ENCODE data around the gene CECR2. TPM values are rescaled to one million over a fixed set of nuclear protein-coding genes. Genes with fewer than 3 reads are reported as not detected.

Gene CECR2
- total and polyA plus RNA-seq, 2 of the 8 experiments (the other 6 are each of a cell fraction or from before 2014, with no cell fraction given) = 18.3 to 123 TPM

DNA sequence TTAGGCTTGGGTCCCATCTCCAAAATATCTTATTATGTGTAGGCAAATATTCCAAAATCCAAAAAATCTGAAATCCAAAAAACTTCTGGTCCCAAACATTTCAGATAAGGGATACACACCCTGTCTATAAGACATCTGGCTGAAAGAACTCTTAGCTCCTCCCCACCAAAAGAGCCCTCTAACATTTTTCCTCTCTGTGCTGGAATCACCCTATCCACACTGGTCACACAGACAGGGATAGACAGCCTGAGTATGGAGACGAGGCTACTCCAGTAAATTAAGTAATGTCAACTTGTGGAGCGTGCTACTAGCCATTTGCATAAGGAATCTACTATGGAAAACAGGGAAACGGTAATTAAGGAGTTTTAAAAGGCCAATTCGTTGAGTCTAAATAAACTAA, 234.4 kb downstream of the CECR2 start:
- Histone ChIP-seq H4K5ac (ENCODE audit: insufficient read length, low read depth, low read length) (no peak overlapping the region), H2AFZ (ENCODE audit: low read length) (no peak overlapping the region), H3K14ac (ENCODE audit: insufficient read length) (no peak overlapping the region), H3K79me2 (ENCODE audit: control insufficient read depth in 1 of 2, insufficient read depth in 2 of 2, low read length in 2 of 2) (0 out of 4 replicates have a peak, but pooled peaks cover 0 to 6% of the 10 kb centered on the region in 2 experiments), H2BK5ac (ENCODE audit: low read depth, low read length) (no peak overlapping the region), H3K27me3 (replicated peaks in 1 of 4; ENCODE audit: control insufficient read depth in 3 of 4, extremely low read depth in 1 of 4, insufficient read depth in 3 of 4, low read length in 3 of 4) (no peaks in the 10 kb centered on the region), H3K18ac (ENCODE audit: extremely low read depth, low read length) (no peak overlapping the region), H3K23ac (ENCODE audit: insufficient read length) (no peak overlapping the region), H3K27ac (ENCODE audit: low read depth, low read length) (no peak overlapping the region), H3K36me3 (ENCODE audit: control insufficient read depth in 2 of 4, insufficient read depth in 4 of 4, low read length in 3 of 4) (peaks cover 5 to 36% (median 21%) of the 10 kb centered on the region in 4 experiments; a peak in 7 of 8 replicates), H2BK15ac (ENCODE audit: low read length) (no peak overlapping the region), H3K9me3 (ENCODE audit: insufficient read depth in 2 of 2, low read depth in 1 of 2, low read length in 1 of 2) (no peaks in the 10 kb centered on the region), H3K4me1 (replicated peaks in 1 of 4; ENCODE audit: control insufficient read depth in 3 of 4, insufficient read depth in 4 of 4, low read length in 3 of 4) (no peaks in the 10 kb centered on the region), H2BK120ac (replicated peaks; ENCODE audit: low read depth, low read length) (no peak overlapping the region), H3K4me2 (ENCODE audit: insufficient read depth in 1 of 2, low read depth in 2 of 2, low read length in 2 of 2) (no peak overlapping the region), H4K8ac (ENCODE audit: extremely low read depth, insufficient read depth, low read length) (no peak overlapping the region), H3K56ac (replicated peaks; ENCODE audit: insufficient read length, low read depth, low read length) (no peak overlapping the region), H4K91ac (replicated peaks; ENCODE audit: insufficient read length, low read length) (no peak overlapping the region), H3K4ac (replicated peaks; ENCODE audit: insufficient read length, low read depth, low read length) (no peak overlapping the region), H3K79me1 (ENCODE audit: low read depth, low read length) (no peaks in the 10 kb centered on the region; the same call in 1 of the 2 replicates), H2AK5ac (ENCODE audit: low read depth, low read length) (no peak overlapping the region), H4K20me1 (replicated peaks in 1 of 2; ENCODE audit: control insufficient read depth in 1 of 2, insufficient read depth in 2 of 2, low read length in 2 of 2) (peaks cover 1 to 2% of the 10 kb centered on the region in 2 experiments), H2BK12ac (ENCODE audit: low read depth, low read length) (no peak overlapping the region), H3K23me2 (ENCODE audit: low read depth, low read length) (no peaks in the 10 kb centered on the region), H2BK20ac (ENCODE audit: low read length) (no peak overlapping the region), H3K9ac (replicated peaks in 1 of 4; ENCODE audit: extremely low read depth in 1 of 4, low read depth in 3 of 4, low read length in 3 of 4) (no peak overlapping the region), H3K4me3 (ENCODE audit: extremely low read depth in 1 of 4, insufficient read depth in 2 of 4, low read depth in 3 of 4, low read length in 4 of 4) (no peak overlapping the region)
- ChIA-PET POLR2A (ENCODE audit: partially characterized antibody) (no interaction called here), CTCF (ENCODE audit: partially characterized antibody) (interaction anchor here (1.3 to 1.4 kb wide), 2 partner anchors 15 to 24 kb away, joined by 3 read pairs; no protein-coding TSS in a partner anchor)
- WGBS, 2 experiments (ENCODE audit: extremely low coverage in 1 of 2, insufficient coverage in 1 of 2, insufficient read length in 1 of 2, insufficient replicate concordance in 2 of 2, low coverage in 1 of 2, low lambda C conversion rate in 2 of 2, missing lambda C conversion rate in 1 of 2) = 93% methylated on average over 4 of the region's 4 CpGs; no CpG with 5 or more reads in 1 of the 2 experiments
- FAIRE-seq (no peak), DNase-seq (ENCODE audit: low read depth in 1 of 2, low spot score in 2 of 2) (no peak)
- no peak for TF ChIP-seq RFX5 (IDR thresholded peaks at IDR 0.05; ENCODE audit: borderline replicate concordance, low read depth, low read length)
- no peak for TF ChIP-seq SIRT6 (IDR thresholded peaks at IDR 0.05; ENCODE audit: low read length)
- TF ChIP-seq, protein P1, sequence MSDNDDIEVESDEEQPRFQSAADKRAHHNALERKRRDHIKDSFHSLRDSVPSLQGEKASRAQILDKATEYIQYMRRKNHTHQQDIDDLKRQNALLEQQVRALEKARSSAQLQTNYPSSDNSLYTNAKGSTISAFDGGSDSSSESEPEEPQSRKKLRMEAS (IDR thresholded peaks at IDR 0.05) = no peak
- no peak for TF ChIP-seq JUND (IDR thresholded peaks at IDR 0.05; ENCODE audit: low read length)
- no peak for TF ChIP-seq SIN3A (conservative IDR thresholded peaks at IDR 0.05 in 1 of 2, IDR thresholded peaks at IDR 0.05 in 1 of 2; ENCODE audit: low read depth in 1 of 2, low read length in 2 of 2)
- TF ChIP-seq MAFK (IDR thresholded peaks at IDR 0.05; ENCODE audit: low read depth, low read length) = no peak
- TF ChIP-seq, protein P2, sequence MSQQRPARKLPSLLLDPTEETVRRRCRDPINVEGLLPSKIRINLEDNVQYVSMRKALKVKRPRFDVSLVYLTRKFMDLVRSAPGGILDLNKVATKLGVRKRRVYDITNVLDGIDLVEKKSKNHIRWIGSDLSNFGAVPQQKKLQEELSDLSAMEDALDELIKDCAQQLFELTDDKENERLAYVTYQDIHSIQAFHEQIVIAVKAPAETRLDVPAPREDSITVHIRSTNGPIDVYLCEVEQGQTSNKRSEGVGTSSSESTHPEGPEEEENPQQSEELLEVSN (IDR thresholded peaks at IDR 0.05) = no peak
- no peak for TF ChIP-seq TEAD4 (IDR thresholded peaks at IDR 0.05; ENCODE audit: low read depth, low read length)
- no peak for TF ChIP-seq SRF (IDR thresholded peaks at IDR 0.05; ENCODE audit: low read depth, low read length)
- TF ChIP-seq SIX5 (IDR thresholded peaks at IDR 0.05; ENCODE audit: low read depth, low read length) = no peak
- TF ChIP-seq NRF1 (IDR thresholded peaks at IDR 0.05; ENCODE audit: low read depth, low read length) = no peak
